Calu3 (cell line): ENCODE measurements around the gene SEPTIN12. TPM values are rescaled to one million over a fixed set of nuclear protein-coding genes. Genes with fewer than 3 reads are reported as not detected.

Experiments used
- BruUV-seq: library from RNA; stranded (reverse); fragments of 400-500 nt; replicated peaks from 2 replicates; lab custom pipeline; 2021; lab: Mats Ljungman, UMichigan
- CTCF ChIA-PET: fragments of 300-600 bp; sonication (Branson Sonifier 250); formaldehyde crosslinking; loops from one replicate; lab custom pipeline; 2022; ENCODE audit warnings: antibody characterized with exemption; lab: Charles Lee
- DNase-seq: peaks from one replicate; pipeline ENCODE4 v3.0.0; 2022
- H3K27ac Mint-ChIP-seq: one replicate; pipeline ENCODE4 v1.8.0; 2022; ENCODE audit warnings: mixed read lengths; ENCODE audit not compliant: unreplicated experiment
- H3K27me3 Mint-ChIP-seq: one replicate; pipeline ENCODE4 v1.8.0; 2022; ENCODE audit warnings: mixed read lengths; ENCODE audit not compliant: unreplicated experiment
- H3K36me3 Mint-ChIP-seq: one replicate; pipeline ENCODE4 v1.8.0; 2022; ENCODE audit warnings: mild to moderate bottlenecking, moderate library complexity, mixed read lengths; ENCODE audit not compliant: insufficient read depth, unreplicated experiment
- H3K4me1 Mint-ChIP-seq: one replicate; pipeline ENCODE4 v1.8.0; 2022; ENCODE audit warnings: mild to moderate bottlenecking, low read depth, mixed read lengths; ENCODE audit not compliant: unreplicated experiment
- H3K4me3 Mint-ChIP-seq: one replicate; pipeline ENCODE4 v1.8.0; 2022; ENCODE audit warnings: mild to moderate bottlenecking, low read depth, moderate library complexity, mixed read lengths; ENCODE audit not compliant: unreplicated experiment
- H3K9me3 Mint-ChIP-seq: one replicate; pipeline ENCODE4 v1.8.0; 2022; ENCODE audit warnings: low read depth, mixed read lengths; ENCODE audit not compliant: unreplicated experiment
- CTCF ChIP-seq: fragments of 200-600 bp; IDR thresholded peaks from one replicate; pipeline ENCODE4 v1.8.0; 2022; ENCODE audit warnings: antibody characterized with exemption; ENCODE audit not compliant: unreplicated experiment
- intact Hi-C: fragments of 100-400 bp; cut with micrococcal nuclease; formaldehyde crosslinking; loops from one replicate; pipeline ENCODE4 v1.10.0; 2022; ENCODE audit not compliant: unreplicated experiment
- total RNA-seq: library from RNA; stranded (reverse); gene quantifications from 2 replicates; pipeline ENCODE4 v1.2.3, GENCODE V29; 2022

Gene SEPTIN12
- total RNA-seq, 1 experiment from 2014 or later: not detected

- H3K4me3 Mint-ChIP-seq: no peak overlapping the region
- no peak overlapping the region for H3K27ac Mint-ChIP-seq
- TF ChIP-seq CTCF: no peak
- no peaks in the 10 kb centered on the region for H3K4me1 Mint-ChIP-seq
- BruUV-seq: no TSS peak
- DNase-seq: no peak
- no peaks in the 10 kb centered on the region for H3K27me3 Mint-ChIP-seq
- CTCF ChIA-PET: no interaction called here
- peaks cover 45% of the 10 kb centered on the region for H3K36me3 Mint-ChIP-seq
- intact Hi-C loops: no loop called here
- no peaks in the 10 kb centered on the region for H3K9me3 Mint-ChIP-seq
These were observed 43.5 kb upstream of the SEPTIN12 start for GRCh38 chr16:4831616-4832015.

GRCh38 chr16:4830408-4830807 is 42.3 kb upstream of the SEPTIN12 start:
- CTCF ChIA-PET: no interaction called here
- Mint-ChIP-seq H3K9me3 (no peaks in the 10 kb centered on the region), H3K4me3 (no peak overlapping the region), H3K36me3 (peaks cover 45% of the 10 kb centered on the region), H3K4me1 (no peaks in the 10 kb centered on the region), H3K27ac (no peak overlapping the region), H3K27me3 (no peaks in the 10 kb centered on the region)
- no TSS peak for BruUV-seq
- DNase-seq: no peak
- intact Hi-C loops: no loop called here
- TF ChIP-seq CTCF: no peak

DNA sequence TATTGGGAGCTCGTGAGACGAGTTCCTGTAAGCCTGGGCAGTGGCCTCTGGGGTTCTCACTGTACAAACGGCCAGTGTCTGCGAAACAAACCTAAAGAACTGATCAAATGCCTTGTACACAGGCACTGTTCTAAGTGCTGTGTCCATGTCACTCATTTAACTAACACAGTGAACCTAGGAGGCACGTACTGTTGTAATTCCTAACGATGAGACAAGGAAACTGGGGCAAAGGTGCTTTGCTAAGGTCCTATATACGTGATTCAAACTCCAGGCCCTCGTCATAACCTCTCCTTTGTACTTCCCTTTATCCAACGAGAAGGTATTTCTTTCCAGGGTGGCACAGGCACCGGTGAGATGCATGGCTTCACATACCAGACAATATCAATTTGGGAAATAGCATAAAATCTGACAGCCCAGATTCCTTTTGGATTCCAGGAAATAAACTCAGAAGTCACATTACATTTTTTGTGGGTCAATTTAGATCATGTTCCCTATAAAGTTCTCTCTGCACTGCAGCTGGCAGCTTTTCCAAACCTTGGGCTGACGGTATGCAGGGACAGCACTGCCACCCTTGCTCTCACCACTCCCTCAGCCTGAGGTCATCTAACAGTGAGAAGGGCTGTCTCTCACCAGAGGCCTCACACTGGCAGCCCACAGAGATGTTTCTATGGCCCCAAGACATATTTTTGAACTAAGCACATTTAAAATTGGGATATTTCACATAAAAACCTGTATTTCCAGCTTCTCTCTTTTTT is 40.6 kb upstream of the SEPTIN12 start:
- no peaks in the 10 kb centered on the region for H3K27me3 Mint-ChIP-seq
- TF ChIP-seq CTCF: no peak
- H3K4me3 Mint-ChIP-seq: no peak overlapping the region
- no peaks in the 10 kb centered on the region for H3K4me1 Mint-ChIP-seq
- H3K9me3 Mint-ChIP-seq: no peaks in the 10 kb centered on the region
- intact Hi-C loops: no loop called here
- BruUV-seq: no TSS peak
- CTCF ChIA-PET: interaction anchor here (0.5 to 0.7 kb wide), 3 partner anchors 112 to 379 kb away, joined by 3 to 4 read pairs (median 3); no protein-coding TSS in a partner anchor
- H3K36me3 Mint-ChIP-seq: peaks cover 55% of the 10 kb centered on the region
- H3K27ac Mint-ChIP-seq: no peak overlapping the region
- no peak for DNase-seq

DNA sequence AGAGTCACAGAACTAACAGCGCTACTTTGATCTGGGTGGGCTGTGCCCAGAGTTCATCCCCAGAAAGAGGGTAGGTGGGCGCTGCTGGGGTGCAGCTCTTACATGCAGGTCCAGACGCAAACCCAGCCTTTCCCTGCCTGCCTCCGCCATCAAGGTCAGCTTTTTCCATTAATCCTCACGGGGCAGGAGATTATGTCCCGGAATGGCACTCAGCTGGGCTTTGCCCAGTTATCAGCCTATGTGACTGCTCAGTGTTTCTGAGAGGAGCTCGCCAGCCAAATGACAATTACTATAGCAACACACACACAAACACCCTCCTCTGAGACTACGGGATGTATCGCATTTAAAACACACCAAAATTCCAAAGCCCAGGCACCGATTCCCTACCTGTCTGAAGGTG is 38.8 kb upstream of the SEPTIN12 start:
- peaks cover 66% of the 10 kb centered on the region for H3K36me3 Mint-ChIP-seq
- DNase-seq: no peak
- H3K9me3 Mint-ChIP-seq: no peaks in the 10 kb centered on the region
- H3K4me1 Mint-ChIP-seq: no peaks in the 10 kb centered on the region
- H3K27ac Mint-ChIP-seq: no peak overlapping the region
- H3K27me3 Mint-ChIP-seq: no peaks in the 10 kb centered on the region
- CTCF ChIA-PET: interaction anchor here (0.5 kb wide), 1 partner anchor 16 kb away, joined by 4 read pairs; no protein-coding TSS in a partner anchor
- intact Hi-C loops: no loop called here
- no peak for TF ChIP-seq CTCF
- BruUV-seq: no TSS peak
- H3K4me3 Mint-ChIP-seq: no peak overlapping the region
